Measurements from ENCODE around the gene CREB5.

DNA sequence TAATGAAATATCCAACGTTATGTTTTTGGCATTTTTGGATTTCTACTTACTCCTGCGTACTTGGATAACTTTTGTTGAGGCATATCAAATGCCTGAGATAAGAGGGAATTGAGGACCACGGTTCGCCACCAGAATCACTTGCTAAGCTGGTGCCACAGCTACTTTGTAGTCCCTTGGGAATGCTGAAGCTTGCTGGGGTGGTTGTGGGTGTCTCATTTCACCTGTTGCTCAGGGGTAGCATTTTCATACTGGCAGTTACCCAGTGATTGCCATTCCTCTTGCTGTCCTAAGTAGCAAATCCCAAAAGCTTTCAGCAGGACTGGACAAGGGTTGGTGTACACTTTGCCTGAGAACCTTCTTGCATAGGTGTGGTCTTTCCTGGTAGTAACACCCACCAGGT lies 75.2 kb downstream of the CREB5 start:
- TF ChIP-seq CTCF (IDR thresholded peaks at IDR 0.05 in 2 of 3, conservative IDR thresholded peaks at IDR 0.05 in 1 of 3; ENCODE audit: borderline replicate concordance in 1 of 3, insufficient read depth in 1 of 3, low read depth in 2 of 3, low read length in 2 of 3) (no peak), EZH2phosphoT487 (IDR thresholded peaks at IDR 0.05; ENCODE audit: borderline replicate concordance) (no peak), EZH2 (IDR thresholded peaks at IDR 0.05) (no peak), SP1 (IDR thresholded peaks at IDR 0.05; ENCODE audit: low read depth) (no peak), POLR2AphosphoS5 (IDR thresholded peaks at IDR 0.05; ENCODE audit: low read depth, low read length) (no peak), TCF7L2 (IDR thresholded peaks at IDR 0.05; ENCODE audit: borderline replicate concordance, extremely low read depth, insufficient read depth, insufficient read length) (no peak), POLR2A (IDR thresholded peaks at IDR 0.05; ENCODE audit: borderline replicate concordance, extremely low read depth, insufficient read depth, insufficient read length) (no peak), ZNF274 (IDR thresholded peaks at IDR 0.05; ENCODE audit: low read depth, low read length) (no peak), FOSL1 (IDR thresholded peaks at IDR 0.05; ENCODE audit: low read depth) (no peak), REST (IDR thresholded peaks at IDR 0.05; ENCODE audit: low read depth) (no peak), MAX (IDR thresholded peaks at IDR 0.05) (no peak), CBX3 (IDR thresholded peaks at IDR 0.05; ENCODE audit: low read depth) (no peak), EGR1 (IDR thresholded peaks at IDR 0.05; ENCODE audit: low read depth) (no peak), CEBPB (IDR thresholded peaks at IDR 0.05; ENCODE audit: low read depth) (no peak)
